Measurements from ENCODE around the gene PRPF40B. TPM values are rescaled to one million over a fixed set of nuclear protein-coding genes. Genes with fewer than 3 reads are reported as not detected.

Gene PRPF40B
- total and polyA plus RNA-seq, 9 of the 15 experiments (the other 6 are each of a cell fraction or from before 2014, with no cell fraction given): 0.55 to 10.6 (median 4.8) TPM

DNA sequence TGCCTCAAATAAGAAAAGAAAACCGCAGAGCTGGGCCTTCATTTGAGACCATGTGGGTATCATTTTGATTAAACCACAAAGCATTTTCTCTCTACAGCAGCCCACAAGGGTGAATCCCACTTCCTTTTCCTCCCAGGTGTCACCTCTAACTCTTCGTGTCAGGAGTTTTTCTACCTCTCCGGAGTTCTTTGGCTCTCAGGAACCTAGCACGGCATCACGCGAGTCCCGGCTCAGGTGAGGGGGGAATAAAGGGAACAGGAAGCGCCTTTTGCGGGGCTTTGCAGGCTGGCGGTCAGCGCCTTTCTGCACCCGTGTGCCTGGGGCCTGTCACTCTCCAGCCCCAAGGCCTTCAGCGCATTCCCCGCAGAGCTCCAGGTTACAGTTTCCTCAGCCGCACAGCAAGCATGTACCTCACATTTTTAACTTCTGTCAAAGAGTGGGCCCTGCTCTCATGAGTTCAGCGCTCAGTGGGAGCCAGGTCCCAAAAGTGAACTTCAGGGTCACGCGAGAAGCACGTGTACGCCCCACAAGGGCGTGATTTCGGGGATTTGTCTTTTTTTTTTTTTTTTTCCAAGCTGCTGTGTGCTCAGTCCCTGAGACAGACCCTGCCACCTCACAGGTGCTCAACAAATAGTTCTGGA is 740 bp upstream of the PRPF40B start (continued):
- TF ChIP-seq CLOCK (CRISPR knock-in tag; IDR thresholded peaks at IDR 0.05; ENCODE audit: borderline replicate concordance) (no peak), PHF20 (IDR thresholded peaks at IDR 0.05; ENCODE audit: partially characterized antibody) (no peak), RERE (CRISPR knock-in tag; IDR thresholded peaks at IDR 0.05; ENCODE audit: borderline replicate concordance) (no peak), NELFE (IDR thresholded peaks at IDR 0.05; ENCODE audit: insufficient read depth, insufficient read length) (no peak), RAD51 (IDR thresholded peaks at IDR 0.05; ENCODE audit: borderline replicate concordance, low read depth) (0 out of 2 replicates have a peak, but pooled peaks have one; percentile 25), CBFA2T3 (IDR thresholded peaks at IDR 0.05) (no peak), MNT (conservative IDR thresholded peaks at IDR 0.05) (peak; percentile 70 to 77), TFAP4 (CRISPR knock-in tag; IDR thresholded peaks at IDR 0.05; ENCODE audit: borderline replicate concordance) (peak; percentile 63; the same call in 1 of the 2 replicates), ELK3 (CRISPR knock-in tag; IDR thresholded peaks at IDR 0.05) (no peak), ZNF785 (CRISPR knock-in tag; IDR thresholded peaks at IDR 0.05) (no peak), FOXJ2 (tag; IDR thresholded peaks at IDR 0.05) (no peak), HNRNPLL (IDR thresholded peaks at IDR 0.05; ENCODE audit: low read depth, low read length, poor library complexity, severe bottlenecking) (no peak), CREB3 (tag; conservative IDR thresholded peaks at IDR 0.05; ENCODE audit: low read depth) (peak; percentile 47; the same call in 1 of the 2 replicates)

All from K562 (cell line).